GM19238 (cell line): ENCODE data around the gene LITAFD.
"Not testable (repeated sequence)": the region's sequence is repeated elsewhere in the genome, so short reads cannot be mapped to it uniquely, and the experiment has no call there.

ENCODE experiments used
- DNase-seq: peaks from one replicate; pipeline ENCODE4 v3.0.0; 2011; ENCODE audit warnings: low spot score; ENCODE audit not compliant: insufficient read length

The LITAFD gene

GRCh38 chr16:8872967-8873865, 8.9 kb upstream of the LITAFD start:
- no peak for DNase-seq

- DNase-seq: not testable (repeated sequence)
Measured at GRCh38 chr16:8873866-8874195, 8.3 kb upstream of the LITAFD start.

GRCh38 chr16:8874388-8874787, 7.8 kb upstream of the LITAFD start:
- no peak for DNase-seq

GRCh38 chr16:8875317-8875716, 6.8 kb upstream of the LITAFD start:
- DNase-seq: not testable (repeated sequence)

- no peak for DNase-seq
Measured at GRCh38 chr16:8877894-8878522, 4.1 kb upstream of the LITAFD start.

GRCh38 chr16:8878523-8878911, 3.6 kb upstream of the LITAFD start:
- no peak for DNase-seq

GRCh38 chr16:8880839-8881510, 1.2 kb upstream of the LITAFD start:
- no peak for DNase-seq

- DNase-seq: no peak
Measured at GRCh38 chr16:8882725-8883377, 700 bp downstream of the LITAFD start.

GRCh38 chr16:8885674-8886592, 3.8 kb downstream of the LITAFD start:
- no peak for DNase-seq

GRCh38 chr16:8886593-8887430, 4.7 kb downstream of the LITAFD start:
- no peak for DNase-seq

GRCh38 chr16:8887431-8887765, 5.2 kb downstream of the LITAFD start:
- DNase-seq: no peak

- no peak for DNase-seq
Measured at GRCh38 chr16:8887952-8888560, 5.9 kb downstream of the LITAFD start.

- no peak for DNase-seq
Measured at GRCh38 chr16:8888951-8889892, 7.1 kb downstream of the LITAFD start.

- no peak for DNase-seq
Measured at GRCh38 chr16:8889893-8890548, 7.9 kb downstream of the LITAFD start.

GRCh38 chr16:8890549-8890921, 8.4 kb downstream of the LITAFD start:
- no peak for DNase-seq

GRCh38 chr16:8892101-8892575, 10.0 kb downstream of the LITAFD start:
- DNase-seq: no peak

- DNase-seq: no peak
Measured at GRCh38 chr16:8893426-8893825, 11.3 kb downstream of the LITAFD start.
